ENCODE measurements around the gene FRAS1.
"Not testable (repeated sequence)": the region's sequence is repeated elsewhere in the genome, so short reads cannot be mapped to it uniquely, and the experiment has no call there.

Gene FRAS1

GRCh38 chr4:78423790-78424189, 366.7 kb downstream of the FRAS1 start:
- no peak for DNase-seq (ENCODE audit: extremely low read depth in 1 of 2, low read depth in 1 of 2)

- no peak for DNase-seq (ENCODE audit: extremely low read depth in 1 of 2, low read depth in 1 of 2)
These were observed 367.3 kb downstream of the FRAS1 start for GRCh38 chr4:78424461-78424860.

DNA sequence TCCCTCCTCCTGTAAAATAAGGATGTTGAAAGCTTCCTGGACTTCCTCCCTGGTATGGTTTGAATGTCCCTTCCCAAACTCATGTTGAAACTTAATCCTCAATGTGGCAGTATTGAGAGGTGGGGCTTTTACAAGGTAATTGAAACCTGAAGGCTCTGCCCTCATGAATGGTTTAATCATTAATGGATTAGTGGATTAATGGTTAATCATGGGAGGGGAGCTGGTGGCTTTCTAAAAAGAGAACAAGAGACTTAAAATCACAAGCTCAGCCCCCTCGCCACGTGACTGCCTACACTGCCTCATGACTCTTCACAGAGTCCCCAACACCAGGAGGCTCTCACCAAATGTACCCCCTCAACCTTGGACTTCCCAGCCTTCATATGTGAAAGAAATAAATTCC, 369.8 kb downstream of the FRAS1 start:
- no peak for DNase-seq (ENCODE audit: extremely low read depth in 1 of 2, low read depth in 1 of 2)

DNA sequence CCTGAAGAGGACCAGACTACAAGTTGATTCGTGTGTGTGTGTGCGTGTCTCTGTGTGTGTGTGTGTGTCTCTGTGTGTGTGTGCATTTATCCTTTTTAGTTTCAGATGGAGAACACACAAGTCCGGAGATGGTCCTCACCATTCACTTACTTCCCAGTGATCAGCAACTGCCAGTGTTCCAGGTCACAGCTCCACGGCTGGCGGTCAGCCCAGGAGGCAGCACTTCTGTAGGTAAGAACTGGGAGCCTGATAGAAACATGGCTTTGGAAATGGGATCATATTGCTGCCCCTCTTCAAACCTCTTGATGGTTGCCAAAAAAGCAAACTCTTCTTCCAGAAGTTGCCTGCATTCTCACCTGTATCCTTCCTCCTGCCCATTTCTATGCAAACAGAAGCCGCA, 371.9 kb downstream of the FRAS1 start:
- no peak for DNase-seq (ENCODE audit: extremely low read depth in 1 of 2, low read depth in 1 of 2)

- DNase-seq (ENCODE audit: extremely low read depth in 1 of 2, low read depth in 1 of 2), result no peak
These were observed 375.8 kb downstream of the FRAS1 start for GRCh38 chr4:78432896-78433295.

- no peak for DNase-seq (ENCODE audit: extremely low read depth in 1 of 2, low read depth in 1 of 2)
These were observed 380.5 kb downstream of the FRAS1 start for GRCh38 chr4:78437608-78438088.

DNA sequence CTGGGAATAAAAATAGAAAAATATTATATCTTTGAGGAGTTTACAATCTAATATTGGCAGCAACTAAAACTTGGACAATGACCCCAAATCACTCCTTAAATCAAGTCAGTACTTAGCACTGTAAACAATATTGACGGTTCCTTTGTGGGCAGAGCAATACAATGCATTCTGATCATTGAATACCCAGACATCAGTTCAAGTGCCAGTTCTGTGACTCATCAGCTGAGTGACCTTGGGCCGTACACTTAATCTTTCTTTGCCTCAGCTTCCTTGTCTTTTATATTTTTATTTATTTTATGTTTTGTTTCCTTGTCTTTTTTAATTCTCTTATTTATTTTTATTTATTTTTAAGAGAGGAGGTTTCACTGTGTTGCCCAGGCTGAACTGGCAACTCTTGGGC, 382.2 kb downstream of the FRAS1 start:
- no peak for DNase-seq (ENCODE audit: extremely low read depth in 1 of 2, low read depth in 1 of 2)

DNA sequence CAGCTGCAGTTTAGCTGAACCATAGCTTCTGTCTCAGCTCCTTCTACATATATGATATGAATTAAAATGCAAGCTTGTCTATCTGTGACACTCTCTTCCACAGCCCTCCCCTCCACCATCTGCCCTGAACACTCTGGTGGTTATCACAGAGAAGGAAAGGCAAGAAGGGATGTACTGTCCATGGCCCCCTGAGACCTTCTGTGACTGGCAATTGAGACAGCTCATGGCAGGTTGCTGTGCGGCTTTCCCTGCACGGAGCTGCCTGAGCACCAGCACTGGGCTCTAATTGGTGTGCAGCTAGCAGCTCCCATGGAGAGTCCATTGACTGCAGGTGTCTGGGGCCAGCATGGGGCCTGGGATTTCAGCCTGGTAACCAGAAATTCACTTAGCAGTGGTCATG, 384.6 kb downstream of the FRAS1 start:
- no peak for DNase-seq (ENCODE audit: extremely low read depth in 1 of 2, low read depth in 1 of 2)

DNA sequence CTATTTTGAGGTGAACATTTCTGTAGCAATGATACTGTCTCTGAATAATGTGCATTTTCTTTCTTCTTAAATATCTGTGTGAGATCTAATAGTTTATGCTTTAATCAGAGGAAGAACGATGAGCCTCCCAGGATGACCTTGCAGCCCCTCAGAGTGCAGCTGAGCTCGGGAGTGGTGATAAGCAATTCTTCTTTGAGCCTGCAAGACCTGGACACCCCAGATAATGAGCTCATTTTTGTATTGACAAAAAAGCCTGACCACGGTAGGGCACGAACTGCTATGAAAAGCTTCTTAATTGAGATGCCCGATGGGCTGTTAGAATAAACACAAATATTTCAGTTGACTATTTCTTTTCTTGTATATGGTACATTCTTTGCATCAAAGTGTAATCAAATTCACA, 389.5 kb downstream of the FRAS1 start:
- DNase-seq (ENCODE audit: extremely low read depth in 1 of 2, low read depth in 1 of 2), result no peak

- no peak for DNase-seq (ENCODE audit: extremely low read depth in 1 of 2, low read depth in 1 of 2)
These were observed 394.3 kb downstream of the FRAS1 start for GRCh38 chr4:78451407-78451806.

GRCh38 chr4:78454016-78454415, 396.9 kb downstream of the FRAS1 start:
- no peak for DNase-seq (ENCODE audit: extremely low read depth in 1 of 2, low read depth in 1 of 2)

- no peak for DNase-seq (ENCODE audit: extremely low read depth in 1 of 2, low read depth in 1 of 2)
These were observed 400.6 kb downstream of the FRAS1 start for GRCh38 chr4:78457751-78458150.

DNA sequence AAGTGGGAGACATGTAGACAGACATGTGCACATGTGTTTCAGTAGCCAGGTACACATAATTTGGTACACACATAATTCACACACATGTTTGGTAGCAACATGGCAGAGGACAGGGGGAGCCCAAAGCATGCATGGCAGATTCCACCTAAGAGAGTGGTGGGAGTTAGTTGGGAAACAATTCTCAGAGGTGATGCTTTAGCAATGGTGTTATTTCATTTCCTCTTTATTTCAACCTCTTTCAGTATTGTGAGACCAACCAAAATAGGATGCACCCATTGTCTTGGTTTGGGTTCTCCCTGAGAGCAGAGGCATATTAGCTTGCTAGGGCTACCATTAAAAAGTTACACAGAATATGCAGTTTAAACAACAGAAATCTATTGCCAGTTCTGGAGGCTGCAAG, 402.2 kb downstream of the FRAS1 start:
- no peak for DNase-seq (ENCODE audit: extremely low read depth in 1 of 2, low read depth in 1 of 2)

DNA sequence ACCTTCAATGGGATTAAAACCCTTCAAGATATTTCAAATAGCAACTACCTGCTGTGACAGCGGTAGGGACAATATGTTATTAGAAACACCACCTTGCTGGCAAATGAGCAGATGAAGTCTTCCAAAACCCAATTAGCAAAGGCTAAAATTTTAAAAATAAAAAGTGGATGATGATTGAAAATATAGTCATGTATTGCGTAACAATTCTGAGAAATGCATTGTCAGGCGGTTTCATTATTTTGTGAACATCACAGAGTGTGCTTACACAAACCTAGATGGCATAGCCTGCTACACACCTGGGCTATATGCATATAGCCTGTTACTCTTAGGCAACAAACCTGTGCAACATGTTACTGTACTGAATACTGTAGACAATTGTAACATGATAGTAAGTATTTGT, 403.2 kb downstream of the FRAS1 start:
- DNase-seq (ENCODE audit: extremely low read depth in 1 of 2, low read depth in 1 of 2), result no peak

DNA sequence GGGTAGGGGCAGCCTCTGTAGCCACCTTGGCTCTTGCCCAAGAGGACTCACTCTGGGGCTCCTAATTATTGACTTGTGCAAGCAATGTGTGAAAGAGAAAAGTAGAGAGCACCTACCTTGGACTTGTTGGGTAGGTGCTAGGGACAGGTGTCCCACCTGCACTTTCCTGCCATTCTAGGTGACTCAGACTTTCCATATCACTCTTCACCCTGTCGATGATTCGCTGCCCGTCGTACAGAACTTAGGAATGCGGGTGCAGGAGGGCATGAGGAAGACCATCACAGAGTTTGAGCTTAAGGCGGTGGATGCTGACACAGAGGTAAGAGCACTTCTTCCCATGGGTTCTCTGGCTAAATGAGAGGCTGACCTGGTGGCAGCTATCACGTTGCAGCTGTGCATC, 407.1 kb downstream of the FRAS1 start:
- DNase-seq (ENCODE audit: extremely low read depth in 1 of 2, low read depth in 1 of 2), result no peak

GRCh38 chr4:78467223-78467622, 410.1 kb downstream of the FRAS1 start:
- not testable (repeated sequence) for DNase-seq (ENCODE audit: extremely low read depth in 1 of 2, low read depth in 1 of 2)

GRCh38 chr4:78468272-78468671, 411.1 kb downstream of the FRAS1 start:
- DNase-seq (ENCODE audit: extremely low read depth in 1 of 2, low read depth in 1 of 2), result no peak

GRCh38 chr4:78476108-78476704, 419.1 kb downstream of the FRAS1 start:
- DNase-seq (ENCODE audit: extremely low read depth in 1 of 2, low read depth in 1 of 2), result no peak

DNA sequence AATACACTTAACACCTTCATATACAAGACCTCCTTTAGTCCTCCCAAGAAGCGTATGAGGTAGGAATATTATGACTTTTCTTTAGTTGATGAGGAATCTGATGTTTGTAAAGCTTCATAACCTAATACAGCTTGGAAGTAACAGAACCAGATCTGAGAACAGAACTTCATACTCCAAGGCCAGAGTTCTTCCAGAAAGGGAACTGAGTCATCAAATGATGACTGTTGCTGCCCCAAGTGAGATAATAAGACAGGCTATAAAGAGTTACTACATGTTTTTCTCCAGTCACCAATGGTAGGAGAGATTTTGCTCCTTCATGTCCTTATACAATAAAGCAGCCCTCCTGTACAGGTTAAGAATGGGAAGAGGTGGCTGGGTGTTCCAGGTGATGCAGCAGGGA, 420.2 kb downstream of the FRAS1 start:
- no peak for DNase-seq (ENCODE audit: extremely low read depth in 1 of 2, low read depth in 1 of 2)

DNA sequence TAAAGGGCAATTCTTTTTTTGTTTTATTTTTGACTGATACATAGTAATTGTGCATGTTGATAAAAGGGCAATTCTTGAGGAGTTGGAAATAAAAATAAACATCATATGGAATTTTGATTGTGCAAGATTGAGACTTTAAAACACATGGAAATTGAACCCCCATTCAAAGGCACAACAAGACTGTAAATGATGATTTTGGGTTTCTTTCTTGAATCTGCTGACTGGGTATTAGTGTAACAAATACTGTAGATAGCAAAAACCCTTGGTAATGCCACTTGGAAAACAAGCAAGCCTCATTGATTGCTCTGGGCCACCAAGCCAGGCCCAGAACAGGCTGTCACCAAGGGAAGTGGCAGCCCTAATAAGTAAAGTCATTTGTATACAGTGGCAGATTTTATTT, 421.4 kb downstream of the FRAS1 start:
- no peak for DNase-seq (ENCODE audit: extremely low read depth in 1 of 2, low read depth in 1 of 2)

GRCh38 chr4:78480286-78480685, 423.2 kb downstream of the FRAS1 start:
- DNase-seq (ENCODE audit: extremely low read depth in 1 of 2, low read depth in 1 of 2), result no peak

GRCh38 chr4:78481180-78481579, 424.1 kb downstream of the FRAS1 start:
- no peak for DNase-seq (ENCODE audit: extremely low read depth in 1 of 2, low read depth in 1 of 2)

DNA sequence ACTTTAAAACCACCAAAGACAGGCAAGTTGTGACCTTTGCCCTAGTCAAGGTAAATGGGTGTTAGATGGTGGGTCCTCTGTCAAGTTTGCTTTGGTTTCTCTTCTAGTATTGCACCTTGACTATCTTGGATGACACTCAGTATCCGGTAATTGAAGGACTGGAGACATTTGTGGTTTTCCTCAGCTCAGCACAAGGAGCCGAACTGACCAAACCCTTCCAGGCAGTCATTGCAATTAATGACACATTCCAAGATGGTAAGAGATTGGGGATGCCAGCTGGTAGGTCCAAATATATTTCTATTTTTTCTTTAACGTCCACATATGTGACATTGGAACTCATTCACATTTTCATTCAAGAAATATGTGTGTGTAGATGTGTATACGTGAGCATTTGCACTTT, 425.2 kb downstream of the FRAS1 start:
- DNase-seq (ENCODE audit: extremely low read depth in 1 of 2, low read depth in 1 of 2), result no peak
